Medulla oblongata (tissue), 1 donor: ENCODE measurements around the gene PRR14L.
A peak's percentile ranks its signal among the peaks of the same experiment; 100 is the strongest.
"Not testable (repeated sequence)": the region's sequence is repeated elsewhere in the genome, so short reads cannot be mapped to it uniquely, and the experiment has no call there.

Experiments
- DNase-seq: peaks from one replicate; pipeline ENCODE4 v3.0.0-alpha.2; 2015; ENCODE audit errors: extremely low spot score

PRR14L gene

GRCh38 chr22:31749636-31750364, at the start of gene PRR14L:
Gene PRR14L, minus strand, starts transcription at chr22:31750132. Its CDS starts 11,272 bp downstream, at chr22:31738860.
- peak; percentile 99 for DNase-seq

- DNase-seq, result not testable (repeated sequence)
Measured at GRCh38 chr22:31799358-31799757, 49.4 kb upstream of the PRR14L start.

DNA sequence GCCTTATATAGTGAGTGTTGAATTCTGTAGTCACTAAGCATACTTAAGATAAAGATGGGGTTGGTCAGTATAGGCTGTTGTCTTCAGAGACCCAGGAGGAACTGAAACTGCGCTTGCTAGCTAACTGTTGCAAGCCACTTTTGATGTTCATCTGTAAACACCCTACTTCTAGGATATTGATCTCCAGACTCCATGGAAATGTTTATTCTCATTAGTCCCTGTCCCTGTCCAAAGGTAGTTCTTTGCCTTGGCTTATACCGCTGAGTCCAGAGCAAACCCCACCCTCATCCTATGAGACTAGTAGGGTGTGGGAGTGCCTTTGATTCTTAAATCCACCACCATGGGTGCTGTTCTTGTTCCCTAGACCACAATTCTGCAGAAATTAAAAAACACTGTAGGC, 40.3 kb upstream of the PRR14L start:
- DNase-seq, result peak; percentile 47

DNA sequence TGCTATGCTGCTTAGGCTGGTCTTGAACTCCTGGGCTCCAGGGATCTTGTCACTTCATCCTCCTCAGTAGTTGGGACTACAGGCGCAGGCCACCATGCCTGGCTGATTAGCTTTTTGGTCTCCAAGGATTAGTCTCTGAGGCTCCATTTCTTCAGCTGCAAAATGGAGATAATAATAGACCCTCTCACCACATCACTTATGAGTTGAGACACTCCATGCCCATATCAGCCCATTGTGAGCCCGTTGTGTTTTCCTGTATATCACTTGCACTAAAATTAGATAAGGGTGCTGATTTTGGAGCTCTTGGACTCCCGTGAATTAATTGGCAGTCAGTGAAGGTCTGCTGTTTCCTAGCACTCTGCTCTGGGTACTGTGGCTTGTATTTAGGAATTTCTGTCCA, 39.9 kb upstream of the PRR14L start:
- DNase-seq, result peak; percentile 3

DNA sequence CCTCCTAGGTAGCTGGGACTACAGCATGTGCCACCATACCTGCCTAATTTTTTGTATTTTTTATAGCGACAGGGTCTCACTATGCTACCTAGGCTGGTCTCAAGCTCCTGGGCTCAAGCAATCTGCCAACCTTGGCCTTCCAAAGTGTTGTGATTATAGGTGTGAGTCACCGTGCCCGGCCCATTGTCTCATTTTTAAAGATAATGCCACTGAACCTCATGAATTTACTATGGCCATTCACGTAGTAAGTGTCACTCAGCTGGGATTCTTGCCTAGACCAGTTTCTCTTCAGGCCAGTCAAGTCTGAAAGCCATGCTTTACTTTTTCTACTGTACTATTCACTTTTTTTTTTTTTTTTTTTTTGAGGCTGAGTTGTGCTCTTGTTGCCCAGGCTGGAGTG, 26.3 kb upstream of the PRR14L start:
- DNase-seq, result no peak

GRCh38 chr22:31773416-31773815, 23.5 kb upstream of the PRR14L start:
- no peak for DNase-seq

DNA sequence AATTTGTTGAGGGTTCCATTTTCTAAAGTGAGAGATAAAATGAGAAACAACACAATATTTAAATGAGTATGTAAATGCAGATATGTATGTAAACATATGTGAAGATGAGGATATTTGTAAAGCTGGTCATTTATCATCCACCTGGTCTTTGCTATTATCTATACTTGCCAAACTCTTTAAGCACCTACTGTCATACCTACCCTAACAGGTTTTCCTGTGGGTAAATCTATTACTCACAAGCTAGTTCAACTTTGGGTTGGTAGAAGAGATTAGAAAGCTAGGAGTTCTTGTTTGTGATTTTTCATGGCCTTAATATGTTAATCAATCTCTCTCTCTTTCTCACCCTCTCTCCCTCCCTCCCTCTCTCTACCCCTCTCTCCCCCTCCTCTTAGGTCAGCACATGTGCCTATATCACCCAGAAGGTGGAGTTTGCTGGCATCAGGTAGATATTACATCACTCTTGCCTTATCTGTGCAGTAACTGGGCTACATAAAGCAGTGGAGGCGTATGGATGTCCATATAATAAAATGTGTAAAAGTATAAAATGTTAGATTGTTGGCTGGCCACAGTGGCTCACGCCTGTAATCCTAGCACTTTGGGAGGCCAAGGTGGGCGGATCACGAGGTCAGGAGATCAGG, 18.6 kb upstream of the PRR14L start:
- no peak for DNase-seq

GRCh38 chr22:31764785-31765184, 14.9 kb upstream of the PRR14L start:
- DNase-seq, result no peak

- not testable (repeated sequence) for DNase-seq
Measured at GRCh38 chr22:31758860-31759259, 8.9 kb upstream of the PRR14L start.

- no peak for DNase-seq
Measured at GRCh38 chr22:31757265-31757664, 7.3 kb upstream of the PRR14L start.

DNA sequence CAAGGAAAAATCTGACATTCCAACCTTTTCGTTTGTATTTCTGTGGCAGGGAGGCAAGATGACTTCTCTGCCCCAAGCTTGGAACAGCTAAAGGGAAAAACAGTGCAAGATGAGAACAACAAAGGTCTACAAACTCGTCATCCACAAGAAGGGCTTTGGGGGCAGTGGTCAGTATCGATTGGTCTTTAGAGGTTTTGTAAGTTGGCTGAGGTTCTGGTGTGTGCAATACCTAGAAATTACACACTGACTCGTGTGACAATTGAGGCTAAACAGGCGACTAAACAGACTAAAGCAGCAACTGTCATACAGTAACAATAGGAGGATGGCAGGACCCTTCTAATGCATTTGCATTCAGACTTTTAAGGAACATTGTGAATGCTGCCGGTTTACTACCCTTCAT, 4.9 kb upstream of the PRR14L start:
- DNase-seq, result peak; percentile 8

GRCh38 chr22:31753634-31754501, 3.9 kb upstream of the PRR14L start, which contains the start of gene DEPDC5:
Gene DEPDC5, plus strand, starts transcription at chr22:31754019. Its CDS starts 903 bp downstream, at chr22:31754922.
- peak; percentile 98 for DNase-seq

- peak; percentile 46 for DNase-seq
Measured at GRCh38 chr22:31753005-31753633, 3.2 kb upstream of the PRR14L start.

DNA sequence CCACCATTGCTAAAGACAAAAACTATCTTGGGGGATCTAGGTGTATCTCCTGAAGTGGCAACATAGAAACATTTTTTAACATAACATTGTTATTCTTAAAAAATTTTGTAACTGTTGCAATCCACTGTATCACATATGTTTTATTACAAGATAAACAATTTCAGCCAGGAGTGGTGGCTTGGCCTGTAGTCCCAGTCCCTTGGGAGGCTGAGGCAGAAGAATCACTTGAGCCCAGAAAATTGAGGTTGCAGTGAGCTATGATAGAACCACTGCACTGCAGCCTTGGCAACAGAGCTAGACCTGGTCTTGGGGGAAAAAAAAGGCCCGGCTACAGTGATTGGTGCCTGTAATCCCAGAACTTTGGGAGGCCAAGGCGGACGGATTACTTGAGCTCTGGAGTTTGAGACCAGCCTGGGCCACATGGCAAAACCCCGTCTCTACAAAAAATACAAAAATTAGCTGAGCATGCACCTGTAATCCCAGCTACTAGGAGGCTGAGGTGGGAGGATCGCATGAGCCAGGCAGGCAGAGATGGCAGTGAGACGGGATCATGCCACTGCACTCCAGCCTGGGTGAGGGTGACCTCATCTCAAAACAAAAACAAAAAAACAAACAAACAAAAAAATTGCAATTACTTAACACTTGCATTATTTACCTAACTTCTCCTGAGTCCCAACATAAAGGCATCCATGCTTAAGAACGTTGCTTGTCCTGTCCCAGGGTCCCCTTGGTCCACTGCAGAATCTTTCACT, 2.3 kb upstream of the PRR14L start:
- no peak for DNase-seq

- no peak for DNase-seq
Measured at GRCh38 chr22:31750365-31751284, 693 bp upstream of the PRR14L start.

GRCh38 chr22:31748490-31748889, 1.4 kb downstream of the PRR14L start:
- no peak for DNase-seq

GRCh38 chr22:31747441-31747840, 2.5 kb downstream of the PRR14L start:
- no peak for DNase-seq

DNA sequence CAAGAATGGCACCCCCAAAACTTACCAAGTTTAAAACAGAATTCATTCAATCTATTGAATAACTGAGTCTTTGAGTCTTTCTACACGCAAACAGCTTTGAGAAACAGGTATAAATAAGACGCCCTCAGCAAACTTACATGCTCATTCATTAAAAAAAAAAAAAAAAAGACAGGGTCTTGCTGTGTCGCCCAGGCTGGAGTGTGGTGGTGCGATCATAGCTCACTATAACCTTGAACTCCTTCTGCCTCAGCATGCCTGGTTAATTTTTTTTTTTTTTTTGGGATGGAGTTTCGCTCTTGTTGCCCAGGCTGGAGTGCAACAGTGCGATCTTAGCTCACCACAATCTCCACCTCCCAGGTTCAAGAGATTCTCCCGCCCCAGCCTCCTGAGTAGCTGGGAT, 6.1 kb downstream of the PRR14L start:
- DNase-seq, result no peak

GRCh38 chr22:31742682-31743081, 7.2 kb downstream of the PRR14L start:
- no peak for DNase-seq

DNA sequence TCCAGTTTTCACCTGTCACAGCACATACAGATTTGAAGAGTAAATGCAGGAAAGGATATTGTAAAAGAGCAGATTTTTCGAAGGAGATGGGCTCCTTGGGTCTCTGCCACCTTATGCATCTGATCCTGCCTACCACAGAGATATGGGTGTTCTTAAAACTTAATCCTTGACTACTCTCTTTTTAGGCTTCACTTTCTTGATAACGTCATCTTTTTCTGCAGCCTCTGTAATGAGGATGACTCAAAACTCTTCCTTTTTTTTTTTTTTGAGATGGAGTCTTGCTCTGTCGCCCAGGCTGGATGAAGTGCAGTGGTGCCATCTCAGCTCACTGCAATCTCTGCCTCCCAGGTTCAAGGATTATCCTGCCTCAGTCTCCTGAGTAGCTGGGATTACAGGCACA, 7.8 kb downstream of the PRR14L start:
- no peak for DNase-seq
